Tibial artery (tissue), 4 donors: ENCODE data around the gene ETF1.

Experiments used
- DNase-seq, 2 donors: peaks; one replicate each; pipeline ENCODE4 v3.0.0-alpha.2; 2019
- H3K27ac ChIP-seq, 2 donors: fragments of 200-600 bp; sonication (generic) in 1 of 2; 1 replicate in 1 of 2; 2 replicates in 1 of 2; pipeline ENCODE4 v1.5.1; 2018 to 2019; ENCODE audit warnings: mild to moderate bottlenecking in 1 of 2
- H3K27me3 ChIP-seq, 2 donors: fragments of 200-600 bp; sonication (generic) in 1 of 2; one replicate each; pipeline versions ENCODE4 v1.5.1 to v1.6.0; 2016 to 2019
- H3K36me3 ChIP-seq, 3 donors: fragments of 200-600 bp; sonication (generic) in 2 of 3; one replicate each; pipeline ENCODE4 v1.5.1; 2016 to 2019; ENCODE audit warnings: mild to moderate bottlenecking in 2 of 3
- H3K4me1 ChIP-seq, 4 donors: fragments of 200-600 bp; sonication (generic) in 2 of 4; 1 replicate in 3 of 4; 2 replicates in 1 of 4; pipeline ENCODE4 v1.5.1; 2016 to 2019
- H3K4me3 ChIP-seq, 2 donors: fragments of 200-600 bp; sonication (generic) in 1 of 2; 1 replicate in 1 of 2; 2 replicates in 1 of 2; pipeline ENCODE4 v1.5.1; 2018 to 2019; ENCODE audit warnings: mild to moderate bottlenecking in 2 of 2
- H3K9me3 ChIP-seq, 3 donors: fragments of 200-600 bp; sonication (generic) in 1 of 3; one replicate each; pipeline ENCODE4 v1.5.1; 2016 to 2019
- CTCF ChIP-seq, 2 experiments: fragments of 200-600 bp in 1 of 2; fragments of 450-650 bp in 1 of 2; IDR thresholded peaks; one replicate each; pipeline ENCODE4 v1.5.1; 2017 to 2019; ENCODE audit warnings: antibody characterized with exemption in 2 of 2, mild to moderate bottlenecking in 1 of 2, moderate library complexity in 1 of 2
- intact Hi-C: fragments of 100-400 bp; cut with DNase I; formaldehyde crosslinking; loops from one replicate; pipeline ENCODE4 v1.15.0; 2023; ENCODE audit warnings: low total_unique reads

The ETF1 gene

GRCh38 chr5:138458856-138459255 lies 84.2 kb downstream of the ETF1 start:
- intact Hi-C loops: loop anchor here (10.0 kb wide), 1 partner anchor 816 kb away; no protein-coding TSS in a partner anchor
- DNase-seq: no peak
- peaks cover 0 to 22% (median 15%) of the 10 kb centered on the region in 4 donors for H3K4me1 ChIP-seq

GRCh38 chr5:138458384-138458783 lies 84.7 kb downstream of the ETF1 start:
- TF ChIP-seq CTCF (IDR thresholded peaks at IDR 0.05): no peak
- Histone ChIP-seq H3K4me1 (peaks cover 0 to 19% (median 12%) of the 10 kb centered on the region in 4 donors), H3K4me3 (no peak overlapping the region), H3K9me3 (no peaks in the 10 kb centered on the region), H3K27ac (no peak overlapping the region), H3K27me3 (no peaks in the 10 kb centered on the region), H3K36me3 (no peaks in the 10 kb centered on the region)
- DNase-seq: no peak
- intact Hi-C loops: loop anchor here (10.0 kb wide), 1 partner anchor 816 kb away; no protein-coding TSS in a partner anchor

More at GRCh38 chr5:138458856-138459255, 84.2 kb downstream of the ETF1 start:
- Histone ChIP-seq H3K9me3 (no peaks in the 10 kb centered on the region), H3K27me3 (no peaks in the 10 kb centered on the region), H3K4me3 (no peak overlapping the region), H3K27ac (no peak overlapping the region), H3K36me3 (no peaks in the 10 kb centered on the region)
- TF ChIP-seq CTCF (IDR thresholded peaks at IDR 0.05): no peak

- DNase-seq: no peak
Observed at GRCh38 chr5:138457531-138458275, 85.3 kb downstream of the ETF1 start.

More at GRCh38 chr5:138457531-138458275, 85.3 kb downstream of the ETF1 start:
- Histone ChIP-seq H3K4me1 (peaks cover 0 to 17% (median 10%) of the 10 kb centered on the region in 4 donors), H3K36me3 (no peaks in the 10 kb centered on the region), H3K4me3 (no peak overlapping the region), H3K9me3 (no peaks in the 10 kb centered on the region), H3K27ac (no peak overlapping the region), H3K27me3 (no peaks in the 10 kb centered on the region)
- intact Hi-C loops: loop anchor here (10.0 kb wide), 1 partner anchor 817 kb away; no protein-coding TSS in a partner anchor
- TF ChIP-seq CTCF (IDR thresholded peaks at IDR 0.05): no peak
